ENCODE measurements around the gene PTGER4.
"Not testable (repeated sequence)": the region's sequence is repeated elsewhere in the genome, so short reads cannot be mapped to it uniquely, and the experiment has no call there.

PTGER4 gene

GRCh38 chr5:40689438-40689837 lies 9.7 kb downstream of the PTGER4 start:
- DNase-seq (ENCODE audit: low spot score) = no peak

- no peak for DNase-seq (ENCODE audit: low spot score)
Measured at GRCh38 chr5:40690267-40690666, 10.6 kb downstream of the PTGER4 start.

- DNase-seq (ENCODE audit: low spot score) = no peak
Measured at GRCh38 chr5:40691894-40692293, 12.2 kb downstream of the PTGER4 start.

- DNase-seq (ENCODE audit: low spot score) = no peak
Measured at GRCh38 chr5:40694433-40694832, 14.7 kb downstream of the PTGER4 start.

GRCh38 chr5:40700116-40700782 lies 20.5 kb downstream of the PTGER4 start:
- no peak for DNase-seq (ENCODE audit: low spot score)

GRCh38 chr5:40702027-40702426 lies 22.3 kb downstream of the PTGER4 start:
- not testable (repeated sequence) for DNase-seq (ENCODE audit: low spot score)

- not testable (repeated sequence) for DNase-seq (ENCODE audit: low spot score)
Measured at GRCh38 chr5:40705484-40705883, 25.8 kb downstream of the PTGER4 start.

GRCh38 chr5:40710575-40710974 lies 30.9 kb downstream of the PTGER4 start:
- DNase-seq (ENCODE audit: low spot score) = not testable (repeated sequence)

GRCh38 chr5:40714001-40714400 lies 34.3 kb downstream of the PTGER4 start:
- no peak for DNase-seq (ENCODE audit: low spot score)

- DNase-seq (ENCODE audit: low spot score) = peak; percentile 76
Measured at GRCh38 chr5:40716000-40716399, 36.3 kb downstream of the PTGER4 start.

- no peak for DNase-seq (ENCODE audit: low spot score)
Measured at GRCh38 chr5:40716590-40716989, 36.9 kb downstream of the PTGER4 start.

GRCh38 chr5:40717281-40717680 lies 37.6 kb downstream of the PTGER4 start:
- no peak for DNase-seq (ENCODE audit: low spot score)

- DNase-seq (ENCODE audit: low spot score) = no peak
Measured at GRCh38 chr5:40720069-40720468, 40.4 kb downstream of the PTGER4 start.

GRCh38 chr5:40722497-40722911 lies 42.8 kb downstream of the PTGER4 start:
- DNase-seq (ENCODE audit: low spot score) = not testable (repeated sequence)

- DNase-seq (ENCODE audit: low spot score) = no peak
Measured at GRCh38 chr5:40733434-40733833, 53.7 kb downstream of the PTGER4 start.

GRCh38 chr5:40733879-40734563 lies 54.3 kb downstream of the PTGER4 start:
- no peak for DNase-seq (ENCODE audit: low spot score)

- no peak for DNase-seq (ENCODE audit: low spot score)
Measured at GRCh38 chr5:40734986-40735385, 55.3 kb downstream of the PTGER4 start.

- no peak for DNase-seq (ENCODE audit: low spot score)
Measured at GRCh38 chr5:40735609-40736008, 55.9 kb downstream of the PTGER4 start.

- DNase-seq (ENCODE audit: low spot score) = peak; percentile 73
Measured at GRCh38 chr5:40736103-40736875, 56.6 kb downstream of the PTGER4 start.

GRCh38 chr5:40738502-40738901 lies 58.8 kb downstream of the PTGER4 start:
- no peak for DNase-seq (ENCODE audit: low spot score)

All from Ammon's horn (tissue), 1 donor.